Pancreas (tissue), 10 donors: ENCODE data around the gene PKP4. TPM values are rescaled to one million over a fixed set of nuclear protein-coding genes. Genes with fewer than 3 reads are reported as not detected.

ENCODE experiments used
- ATAC-seq, 4 donors: fragments of 200-7000 bp; cut with Tn5 transposase; one replicate each; pipeline versions ENCODE4 v1.8.0 to v1.9.1; 2020; ENCODE audit warnings: mild to moderate bottlenecking in 4 of 4, moderate library complexity in 4 of 4
- DNase-seq, 6 donors: peaks; one replicate each; pipeline ENCODE4 v3.0.0-alpha.2; 2020
- FAIRE-seq: peaks from 2 replicates; lab custom pipeline; 2012; peaks lifted over from hg19 to GRCh38; lab: Jason Lieb, UNC
- H3K27ac ChIP-seq, 4 donors: fragments of 200-600 bp; sonication (generic); 1 replicate in 3 of 4; 2 replicates in 1 of 4; pipeline versions ENCODE4 v1.5.0 to v1.8.0; 2020
- H3K27me3 ChIP-seq, 4 donors: fragments of 200-600 bp; one replicate each; pipeline ENCODE4 v1.8.0; 2021
- H3K36me3 ChIP-seq, 3 donors: fragments of 200-600 bp; sonication (generic) in 1 of 3; one replicate each; pipeline versions ENCODE4 v1.5.0 to v1.8.0; 2020 to 2021
- H3K4me1 ChIP-seq, 3 donors: fragments of 200-600 bp; one replicate each; pipeline ENCODE4 v1.8.0; 2021
- H3K4me3 ChIP-seq, 4 donors: fragments of 200-600 bp; sonication (generic) in 2 of 4; one replicate each; pipeline versions ENCODE4 v1.5.0 to v1.8.0; 2020 to 2021
- H3K9me3 ChIP-seq, 4 donors: fragments of 200-600 bp; one replicate each; pipeline ENCODE4 v1.8.0; 2021
- WGBS, 2 donors: extraction: QIAGEN DNeasy Blood & Tissue Kit; methylation state at CpG; one replicate each; pipeline ENCODE4 v1.1.7; 2013; 5-methylcytosine and 5-hydroxymethylcytosine counted together
- intact Hi-C, 3 donors: fragments of 100-400 bp; cut with DNase I; formaldehyde crosslinking; loops; one replicate each; pipeline versions ENCODE4 v1.11.1 to v1.14.2; 2022
- polyA plus RNA-seq, 2 donors: library from polyadenylated mRNA; stranded (reverse); fragments of 200-250 nt; gene quantifications; one replicate each; pipeline ENCODE4 v1.2.3, GENCODE V29; 2013
- total RNA-seq, 6 donors: library from RNA; stranded (reverse); fragmentation: NEBNext Ultra II Directional in 4 of 6; extraction: Animal tissue kit (Norgen Biotek cat#: 25700) in 4 of 6; gene quantifications; one replicate each; pipeline versions ENCODE4 v1.2.1 to v1.2.4, GENCODE V29; 2021 to 2023
- TF ChIP-seq, protein P1 (sequence below), 4 donors: fragments of 200-600 bp; sonication (generic) in 3 of 4; IDR thresholded peaks; one replicate each; pipeline versions ENCODE4 v1.5.0 to v1.8.0; 2021; ENCODE audit warnings: antibody characterized with exemption in 4 of 4
- donor health status: healthy with polysubstance abuse.
- donor health status: DM: no; HTN: no; CAD: no; lungs with moderate emphysema.
- donor health status: DM: no; HTN: no; CAD: no.
- donor health status: control.
- donor health status: control.
- donor health status: Bipolar disorder and iron deficiency.
- donor health status: DM: yes; HTN: yes; CAD: no.
- donor health status: DM: no; HTN: no; CAD: no.
- donor health status: DM: no; HTN: no; CAD: no.
- donor health status: DM: yes; HTN: yes; CAD: no.

PKP4 gene, protein sequence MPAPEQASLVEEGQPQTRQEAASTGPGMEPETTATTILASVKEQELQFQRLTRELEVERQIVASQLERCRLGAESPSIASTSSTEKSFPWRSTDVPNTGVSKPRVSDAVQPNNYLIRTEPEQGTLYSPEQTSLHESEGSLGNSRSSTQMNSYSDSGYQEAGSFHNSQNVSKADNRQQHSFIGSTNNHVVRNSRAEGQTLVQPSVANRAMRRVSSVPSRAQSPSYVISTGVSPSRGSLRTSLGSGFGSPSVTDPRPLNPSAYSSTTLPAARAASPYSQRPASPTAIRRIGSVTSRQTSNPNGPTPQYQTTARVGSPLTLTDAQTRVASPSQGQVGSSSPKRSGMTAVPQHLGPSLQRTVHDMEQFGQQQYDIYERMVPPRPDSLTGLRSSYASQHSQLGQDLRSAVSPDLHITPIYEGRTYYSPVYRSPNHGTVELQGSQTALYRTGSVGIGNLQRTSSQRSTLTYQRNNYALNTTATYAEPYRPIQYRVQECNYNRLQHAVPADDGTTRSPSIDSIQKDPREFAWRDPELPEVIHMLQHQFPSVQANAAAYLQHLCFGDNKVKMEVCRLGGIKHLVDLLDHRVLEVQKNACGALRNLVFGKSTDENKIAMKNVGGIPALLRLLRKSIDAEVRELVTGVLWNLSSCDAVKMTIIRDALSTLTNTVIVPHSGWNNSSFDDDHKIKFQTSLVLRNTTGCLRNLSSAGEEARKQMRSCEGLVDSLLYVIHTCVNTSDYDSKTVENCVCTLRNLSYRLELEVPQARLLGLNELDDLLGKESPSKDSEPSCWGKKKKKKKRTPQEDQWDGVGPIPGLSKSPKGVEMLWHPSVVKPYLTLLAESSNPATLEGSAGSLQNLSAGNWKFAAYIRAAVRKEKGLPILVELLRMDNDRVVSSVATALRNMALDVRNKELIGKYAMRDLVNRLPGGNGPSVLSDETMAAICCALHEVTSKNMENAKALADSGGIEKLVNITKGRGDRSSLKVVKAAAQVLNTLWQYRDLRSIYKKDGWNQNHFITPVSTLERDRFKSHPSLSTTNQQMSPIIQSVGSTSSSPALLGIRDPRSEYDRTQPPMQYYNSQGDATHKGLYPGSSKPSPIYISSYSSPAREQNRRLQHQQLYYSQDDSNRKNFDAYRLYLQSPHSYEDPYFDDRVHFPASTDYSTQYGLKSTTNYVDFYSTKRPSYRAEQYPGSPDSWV
- 10 to 100 TPM; 23.6 to 46.2 (median 28.8) TPM for total RNA-seq
- 10 to 100 TPM; 20.4 to 37.0 TPM for polyA plus RNA-seq

DNA sequence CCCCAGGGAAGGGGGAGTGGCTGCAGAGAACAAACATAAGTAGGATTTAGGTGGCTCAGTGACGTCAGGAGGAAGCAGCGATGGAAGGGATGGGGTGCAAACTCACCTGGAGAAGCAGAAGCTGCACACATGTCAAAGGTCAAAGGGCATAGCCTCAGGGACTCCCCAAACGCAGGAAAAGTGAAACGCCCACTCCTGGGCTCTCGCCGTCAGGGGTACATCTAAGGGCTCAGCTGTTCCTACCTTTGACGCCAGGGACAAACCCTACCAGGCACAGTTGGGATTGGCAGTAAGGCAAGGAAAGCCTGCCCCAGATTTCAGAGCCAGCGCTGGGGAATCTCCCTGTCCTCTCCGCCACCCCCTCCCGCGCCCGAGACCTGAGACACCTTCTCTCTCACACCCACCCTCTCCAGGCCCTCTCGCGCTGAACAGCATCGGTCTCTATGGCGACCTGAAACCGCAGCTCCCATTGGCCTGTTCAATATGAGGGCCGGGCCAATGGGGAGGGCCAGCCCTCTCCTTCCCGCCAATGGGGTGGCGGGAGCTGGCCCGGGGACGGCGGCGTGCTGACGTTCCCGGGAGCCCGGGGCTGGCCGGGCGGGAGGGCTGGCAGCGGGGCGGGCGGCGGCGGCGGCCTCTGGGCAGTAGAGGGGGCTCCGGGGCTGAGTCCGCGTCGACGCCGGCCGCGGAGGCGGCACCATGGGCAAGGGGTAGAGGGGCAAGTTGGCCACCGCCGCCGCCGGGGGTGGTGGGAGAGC is at the start of gene PKP4, which contains the start of gene CCDC148:
Gene PKP4 (plus strand): TSS at position 644 of the 758 bp plus-strand sequence. CDS start 76,233 bp downstream, outside the sequence.
Gene CCDC148 (minus strand): TSS at position 445 of the 758 bp plus-strand sequence. CDS start 314 bp downstream, at position 131.
- H3K27me3 ChIP-seq, result no peaks in the 10 kb centered on the region
- DNase-seq (peak; percentile 88 to 93 (median 90)), FAIRE-seq (no peak), ATAC-seq (peak; percentile 85 to 92 (median 87))
- peaks cover 0 to 16% (median 13%) of the 10 kb centered on the region in 3 donors for H3K4me1 ChIP-seq
- 0% methylated on average over 41 to 48 of the region's 48 CpGs for WGBS, 2 donors
- peak within 1 kb of the TSS; percentile 95 to 97 (median 96) for H3K27ac ChIP-seq
- TF ChIP-seq, protein P1, sequence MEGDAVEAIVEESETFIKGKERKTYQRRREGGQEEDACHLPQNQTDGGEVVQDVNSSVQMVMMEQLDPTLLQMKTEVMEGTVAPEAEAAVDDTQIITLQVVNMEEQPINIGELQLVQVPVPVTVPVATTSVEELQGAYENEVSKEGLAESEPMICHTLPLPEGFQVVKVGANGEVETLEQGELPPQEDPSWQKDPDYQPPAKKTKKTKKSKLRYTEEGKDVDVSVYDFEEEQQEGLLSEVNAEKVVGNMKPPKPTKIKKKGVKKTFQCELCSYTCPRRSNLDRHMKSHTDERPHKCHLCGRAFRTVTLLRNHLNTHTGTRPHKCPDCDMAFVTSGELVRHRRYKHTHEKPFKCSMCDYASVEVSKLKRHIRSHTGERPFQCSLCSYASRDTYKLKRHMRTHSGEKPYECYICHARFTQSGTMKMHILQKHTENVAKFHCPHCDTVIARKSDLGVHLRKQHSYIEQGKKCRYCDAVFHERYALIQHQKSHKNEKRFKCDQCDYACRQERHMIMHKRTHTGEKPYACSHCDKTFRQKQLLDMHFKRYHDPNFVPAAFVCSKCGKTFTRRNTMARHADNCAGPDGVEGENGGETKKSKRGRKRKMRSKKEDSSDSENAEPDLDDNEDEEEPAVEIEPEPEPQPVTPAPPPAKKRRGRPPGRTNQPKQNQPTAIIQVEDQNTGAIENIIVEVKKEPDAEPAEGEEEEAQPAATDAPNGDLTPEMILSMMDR (IDR thresholded peaks at IDR 0.05), result peak in 2 of 4 donors; percentile 5 to 8
- no peaks in the 10 kb centered on the region for H3K9me3 ChIP-seq
- intact Hi-C loops, result loop anchor here in 1 of 3 donors (5.0 kb wide), 1 partner anchor 296 kb away; no protein-coding TSS in a partner anchor
- H3K4me3 ChIP-seq, result peak within 1 kb of the TSS; percentile 86 to 92 (median 90)
- H3K36me3 ChIP-seq, result no peaks in the 10 kb centered on the region

DNA sequence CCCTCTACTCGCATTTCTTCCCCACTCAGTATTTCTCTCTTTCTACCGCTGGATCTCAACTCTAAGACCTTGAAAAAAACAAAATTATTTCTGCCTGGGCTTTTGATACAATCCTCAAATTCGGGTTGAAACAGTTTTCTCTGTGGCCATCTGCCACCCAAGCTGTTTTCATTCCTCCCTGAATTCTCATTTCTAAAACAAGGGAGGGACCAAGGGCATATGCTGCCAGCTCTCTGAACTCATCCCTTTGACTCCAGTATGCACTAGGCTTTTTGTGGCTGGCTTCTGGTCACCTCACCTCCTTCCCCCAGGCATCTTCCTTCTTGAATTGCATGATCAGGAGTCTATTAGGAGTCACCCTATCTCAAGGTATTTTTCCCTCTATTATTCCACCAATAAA is 49.7 kb upstream of the PKP4 start:
- no peak for DNase-seq
- no peaks in the 10 kb centered on the region for H3K36me3 ChIP-seq
- TF ChIP-seq, protein P1 (IDR thresholded peaks at IDR 0.05), result no peak
- ATAC-seq, result no peak
- no peak overlapping the region for H3K27ac ChIP-seq
- H3K9me3 ChIP-seq, result no peaks in the 10 kb centered on the region
- FAIRE-seq, result no peak
- 70 to 72% methylated on average over 3 of the region's 3 CpGs for WGBS, 2 donors
- intact Hi-C loops, result no loop called here
- H3K27me3 ChIP-seq, result no peaks in the 10 kb centered on the region
- H3K4me3 ChIP-seq, result no peak overlapping the region
- H3K4me1 ChIP-seq, result peaks cover 0 to 5% (median 5%) of the 10 kb centered on the region in 3 donors

DNA sequence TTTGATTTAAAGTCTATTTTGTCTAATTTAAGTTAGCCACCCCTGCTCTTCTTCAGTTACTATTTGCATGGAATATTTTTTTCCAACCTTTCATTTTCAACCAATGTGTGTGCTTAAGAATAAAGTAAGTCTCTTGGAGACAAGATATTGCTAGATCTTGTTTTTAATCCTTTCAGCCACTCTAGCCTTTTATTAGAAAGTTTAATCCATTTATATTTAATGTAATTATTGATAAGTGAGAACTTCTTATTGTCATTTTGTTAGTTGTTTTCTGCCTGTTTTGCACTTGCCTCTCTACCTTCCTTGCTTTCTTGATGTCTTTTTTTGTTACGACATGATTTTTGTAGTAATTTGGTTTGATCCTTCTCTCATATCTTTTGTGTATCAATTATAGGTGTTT is 46.6 kb upstream of the PKP4 start:
- FAIRE-seq, result no peak
- DNase-seq, result no peak
- 96 to 100% methylated on average over 1 of the region's 1 CpG for WGBS, 2 donors
- Histone ChIP-seq H3K27me3 (no peaks in the 10 kb centered on the region), H3K4me1 (no peaks in the 10 kb centered on the region), H3K27ac (no peak overlapping the region), H3K4me3 (no peak overlapping the region), H3K36me3 (no peaks in the 10 kb centered on the region), H3K9me3 (no peaks in the 10 kb centered on the region)
- intact Hi-C loops, result no loop called here
- TF ChIP-seq, protein P1 (IDR thresholded peaks at IDR 0.05), result no peak
- no peak for ATAC-seq

DNA sequence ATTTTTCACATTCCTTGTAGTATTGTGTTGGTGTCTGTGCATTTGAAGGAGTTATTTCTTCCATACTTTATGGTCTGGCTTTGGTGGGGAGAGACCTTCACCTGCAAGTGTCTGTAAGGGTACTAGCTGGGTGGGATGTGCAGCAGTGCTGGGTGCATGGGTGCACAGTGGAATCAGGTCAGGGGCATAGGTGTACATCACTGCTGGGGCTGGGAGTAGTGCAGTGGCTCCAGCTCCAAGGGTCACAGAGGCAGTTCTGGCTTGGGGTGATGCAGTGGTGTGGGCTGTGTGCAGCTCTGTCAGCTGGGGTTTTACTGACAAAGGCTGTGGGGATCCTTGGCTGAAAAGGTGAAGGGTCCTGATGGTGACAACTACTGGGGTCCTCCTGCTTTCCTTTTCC is 45.0 kb upstream of the PKP4 start:
- ATAC-seq (no peak), DNase-seq (no peak), FAIRE-seq (no peak)
- TF ChIP-seq, protein P1 (IDR thresholded peaks at IDR 0.05), result no peak
- Histone ChIP-seq H3K4me1 (no peaks in the 10 kb centered on the region), H3K9me3 (no peaks in the 10 kb centered on the region), H3K36me3 (no peaks in the 10 kb centered on the region), H3K27ac (no peak overlapping the region), H3K4me3 (no peak overlapping the region), H3K27me3 (no peaks in the 10 kb centered on the region)
- intact Hi-C loops, result no loop called here
